NCI-H748 (cell line): ENCODE measurements around the gene CACHD1.
A peak's percentile ranks its signal among the peaks of the same experiment; 100 is the strongest.

Experiments
- DNase-seq: peaks from one replicate; lab custom pipeline; 2025; ENCODE audit not compliant: unreplicated experiment; lab: John Stamatoyannopoulos, UW

CACHD1 gene

DNA sequence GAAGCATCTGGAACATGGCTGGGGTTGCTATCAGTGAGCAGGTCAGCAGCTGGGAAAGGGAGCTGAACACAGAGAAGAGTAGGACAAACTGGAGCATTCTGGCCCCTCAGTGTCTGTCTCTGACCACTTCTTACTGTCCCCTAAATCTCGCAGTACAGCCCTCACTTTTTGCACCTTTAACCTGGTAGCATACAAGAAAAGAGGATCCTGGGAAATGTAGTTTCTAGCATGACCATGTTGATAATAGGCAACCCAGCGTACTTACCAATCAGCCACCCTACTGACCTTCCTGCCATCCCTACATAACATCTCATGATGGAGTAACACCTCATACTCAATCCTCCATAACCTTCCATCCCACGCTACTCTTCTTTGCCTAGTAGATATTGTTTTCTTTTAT is 175.8 kb downstream of the CACHD1 start:
- no peak for DNase-seq

DNA sequence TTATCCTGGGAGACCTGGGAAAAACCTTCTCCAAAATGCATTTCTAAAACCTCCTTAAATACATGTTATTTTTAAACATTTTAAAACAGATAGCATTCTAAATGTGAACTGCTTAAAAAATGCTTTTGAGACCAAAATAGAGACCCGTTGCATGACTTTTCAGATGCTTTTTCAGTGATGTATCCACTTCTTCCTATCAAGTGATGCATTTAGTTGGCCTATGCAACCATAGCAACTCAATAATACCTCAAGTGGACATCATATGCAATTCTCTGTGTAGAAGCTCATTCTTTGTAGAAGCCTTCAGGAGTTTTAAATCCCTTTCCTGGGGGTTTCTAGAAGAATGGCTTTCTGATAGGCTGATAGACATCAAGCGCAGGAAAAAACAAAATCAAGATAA is 180.5 kb downstream of the CACHD1 start:
- no peak for DNase-seq

DNA sequence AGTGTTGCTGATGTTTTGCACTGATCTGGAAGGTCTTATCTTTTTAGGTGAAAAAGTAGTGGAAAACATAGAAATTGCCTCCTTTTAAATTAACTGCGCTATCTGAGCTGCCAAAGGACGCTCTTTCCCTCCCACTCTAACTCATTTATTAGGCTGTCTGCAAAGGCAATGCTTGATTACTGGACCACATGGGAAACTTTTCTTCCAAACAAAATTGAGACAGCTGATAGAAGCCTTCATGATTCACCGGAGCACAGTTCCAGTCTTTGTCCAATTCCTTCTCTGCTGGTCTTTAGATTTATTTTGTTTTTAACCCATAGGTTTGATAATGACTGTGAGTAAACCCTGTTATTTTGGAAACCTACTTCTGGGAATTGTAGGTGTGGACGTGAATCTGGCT is 181.9 kb downstream of the CACHD1 start:
- DNase-seq, result no peak

DNA sequence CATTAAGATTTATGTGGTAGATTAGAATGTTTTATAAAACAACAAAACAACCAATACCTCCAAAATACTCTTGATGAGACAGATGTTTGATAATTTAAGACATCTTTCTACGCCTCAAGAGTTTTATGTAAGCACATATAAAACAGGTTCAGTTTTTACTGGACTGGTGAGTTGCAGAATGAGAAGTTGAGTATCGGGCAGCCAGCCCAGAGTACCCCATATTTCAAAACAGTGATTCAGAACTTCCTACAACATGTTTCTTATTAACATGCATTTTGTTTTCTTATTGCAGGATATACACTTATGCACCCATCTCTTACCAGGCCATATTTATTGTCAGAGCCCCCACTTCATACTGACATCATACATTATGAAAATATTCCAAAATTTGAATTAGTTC is 183.5 kb downstream of the CACHD1 start:
- DNase-seq, result no peak

DNA sequence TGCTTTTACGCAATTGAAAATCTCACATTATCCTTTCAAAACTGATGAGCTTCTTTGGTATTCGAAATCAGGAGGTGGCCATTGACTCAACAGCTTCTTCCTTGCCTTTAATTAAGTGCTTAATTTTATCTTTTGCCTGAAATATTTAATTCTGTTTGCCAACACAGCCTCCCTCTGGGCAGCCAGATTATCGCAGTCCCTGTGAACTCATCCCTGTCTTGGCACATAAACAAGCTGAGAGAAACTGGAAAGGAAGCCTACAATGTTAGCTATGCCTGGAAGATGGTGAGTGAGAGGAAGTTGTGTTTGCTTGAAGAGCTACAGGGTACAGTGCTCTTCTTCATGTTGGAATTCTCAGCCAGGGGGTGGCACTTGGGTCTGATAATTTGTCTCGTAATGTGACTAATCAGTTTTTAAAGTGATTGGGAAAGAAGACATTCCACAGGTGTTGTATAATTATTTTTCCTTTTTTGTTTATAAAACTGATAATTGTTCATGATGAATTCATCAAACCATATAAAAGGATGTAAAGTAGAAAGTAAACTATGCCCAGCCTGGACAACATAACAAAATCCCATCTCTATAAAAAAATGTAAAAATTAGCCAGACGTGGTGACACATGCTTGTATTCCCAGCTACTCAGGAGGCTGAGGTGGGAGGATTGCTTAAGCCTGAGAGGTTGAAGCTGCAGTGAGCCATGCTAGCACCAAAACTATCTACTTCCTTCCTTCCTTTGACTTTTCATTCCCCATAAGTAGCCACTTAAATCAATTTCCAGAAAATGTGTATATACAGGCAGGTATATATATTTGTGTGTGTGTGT is 184.8 kb downstream of the CACHD1 start:
- no peak for DNase-seq

GRCh38 chr1:64655861-64656260 is 185.9 kb downstream of the CACHD1 start:
- DNase-seq, result no peak

GRCh38 chr1:64659478-64660138 is 189.7 kb downstream of the CACHD1 start:
- DNase-seq, result no peak

GRCh38 chr1:64663668-64664067 is 193.7 kb downstream of the CACHD1 start:
- peak; percentile 12 for DNase-seq

- DNase-seq, result peak; percentile 51
Measured at GRCh38 chr1:64664299-64664698, 194.4 kb downstream of the CACHD1 start.

GRCh38 chr1:64669098-64669675 is 199.3 kb downstream of the CACHD1 start:
- DNase-seq, result no peak

- peak; percentile 23 for DNase-seq
Measured at GRCh38 chr1:64675718-64676345, 205.9 kb downstream of the CACHD1 start.

GRCh38 chr1:64676386-64676785 is 206.5 kb downstream of the CACHD1 start:
- DNase-seq, result no peak

- DNase-seq, result no peak
Measured at GRCh38 chr1:64677532-64677931, 207.6 kb downstream of the CACHD1 start.

GRCh38 chr1:64678366-64678765 is 208.4 kb downstream of the CACHD1 start:
- no peak for DNase-seq

GRCh38 chr1:64679177-64679576 is 209.2 kb downstream of the CACHD1 start:
- no peak for DNase-seq

DNA sequence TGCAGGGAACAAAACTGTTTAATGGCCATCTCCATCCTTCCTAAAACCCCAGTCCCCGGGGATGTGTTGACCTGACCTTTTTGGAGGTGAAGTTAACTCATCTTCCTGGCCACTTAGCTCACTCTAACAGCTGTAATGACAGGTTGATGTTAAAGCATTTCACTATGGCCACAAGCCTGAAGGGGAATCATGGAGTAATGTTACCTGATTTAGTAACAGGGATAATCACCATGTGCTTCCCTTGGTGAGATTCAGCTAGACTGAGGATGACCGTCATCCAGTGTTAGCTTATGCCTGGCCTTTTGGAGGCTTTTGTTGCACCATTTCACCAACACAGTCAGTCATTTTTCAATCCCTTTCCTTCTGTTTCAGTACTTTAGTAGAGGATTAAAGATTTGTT is 210.7 kb downstream of the CACHD1 start:
- DNase-seq, result no peak

GRCh38 chr1:64681043-64681442 is 211.1 kb downstream of the CACHD1 start:
- no peak for DNase-seq

DNA sequence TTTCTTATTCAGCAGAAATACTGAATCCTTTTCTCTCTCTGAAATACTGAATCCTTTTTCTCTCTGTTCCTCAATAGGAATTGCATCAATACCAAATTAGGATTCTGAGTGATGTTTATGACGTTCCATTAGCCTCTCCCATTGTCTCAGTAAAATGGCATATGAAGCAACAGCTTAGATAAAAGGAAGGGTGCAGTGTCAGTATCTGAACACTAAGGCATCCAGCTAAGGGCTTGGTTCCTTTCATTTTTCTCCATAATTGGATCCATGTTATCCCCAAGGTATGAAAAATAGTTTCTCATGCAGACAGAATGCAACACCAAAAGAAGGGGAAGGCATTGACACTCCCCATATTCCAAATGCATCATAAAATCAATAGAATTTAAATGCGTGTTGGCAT is 213.5 kb downstream of the CACHD1 start:
- DNase-seq, result no peak

GRCh38 chr1:64685217-64685616 is 215.3 kb downstream of the CACHD1 start:
- DNase-seq, result no peak

DNA sequence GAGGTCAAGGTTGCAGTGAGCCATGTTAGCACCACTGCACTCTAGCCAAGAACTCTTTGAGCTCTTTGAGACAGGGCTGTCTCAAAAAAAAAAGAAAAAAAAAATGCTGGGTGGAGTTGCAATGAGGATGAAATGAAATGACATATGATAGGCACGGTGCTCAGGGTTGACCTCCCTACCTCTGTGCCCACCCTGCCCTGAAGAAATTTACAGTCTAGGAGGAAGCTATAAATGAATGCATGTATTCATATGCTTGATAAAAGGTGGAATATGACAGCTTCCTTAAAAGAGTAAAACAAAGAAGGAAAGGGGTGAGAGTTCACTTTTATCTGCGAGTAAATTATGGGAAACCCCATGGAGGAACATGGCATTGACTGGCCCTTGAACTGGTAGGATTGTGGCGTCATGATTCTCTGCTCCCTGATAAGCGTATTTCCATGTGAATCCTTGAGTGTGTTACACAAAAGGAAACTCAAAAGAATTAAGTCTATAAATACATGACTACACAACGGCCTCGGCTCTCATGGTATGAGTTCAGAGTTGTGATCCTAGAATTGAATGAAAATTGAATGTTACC is 215.9 kb downstream of the CACHD1 start:
- no peak for DNase-seq
